Activated CD8-positive, alpha-beta T cell treated with anti-CD3 and anti-CD28 coated beads for 36 hours (primary cell): ENCODE measurements around the gene LRP8. TPM values are rescaled to one million over a fixed set of nuclear protein-coding genes. Genes with fewer than 3 reads are reported as not detected.

Experiments
- ATAC-seq: fragments of 200-7000 bp; cut with Tn5 transposase; one replicate; pipeline ENCODE4 v1.10.0; 2021; ENCODE audit warnings: mild to moderate bottlenecking, moderate library complexity
- CTCF ChIA-PET: fragments of 350-600 bp; sonication (Branson Sonifier 250); formaldehyde crosslinking; loops from one replicate; lab custom pipeline; 2021; ENCODE audit warnings: antibody characterized with exemption; lab: Charles Lee
- POLR2A ChIA-PET: fragments of 350-600 bp; sonication (Branson Sonifier 250); formaldehyde crosslinking; loops from one replicate; lab custom pipeline; 2021; ENCODE audit warnings: antibody characterized with exemption; lab: Charles Lee
- DNase-seq: peaks from one replicate; pipeline ENCODE4 v3.0.0-alpha.2; 2020
- H3K27ac Mint-ChIP-seq: one replicate; pipeline ENCODE4 v1.8.0; 2021; ENCODE audit warnings: mild to moderate bottlenecking, mixed read lengths
- H3K27me3 Mint-ChIP-seq: one replicate; pipeline ENCODE4 v1.8.0; 2021; ENCODE audit warnings: mixed read lengths
- H3K36me3 Mint-ChIP-seq: one replicate; pipeline ENCODE4 v1.8.0; 2021; ENCODE audit warnings: low read depth, mixed read lengths
- H3K4me1 Mint-ChIP-seq: one replicate; pipeline ENCODE4 v1.8.0; 2021; ENCODE audit warnings: low read depth, mixed read lengths
- H3K4me3 Mint-ChIP-seq: one replicate; pipeline ENCODE4 v1.8.0; 2021; ENCODE audit warnings: mild to moderate bottlenecking, moderate library complexity, mixed read lengths
- H3K9me3 Mint-ChIP-seq: one replicate; pipeline ENCODE4 v1.8.0; 2021; ENCODE audit warnings: mixed read lengths
- CTCF ChIP-seq: fragments of 200-600 bp; IDR thresholded peaks from one replicate; pipeline ENCODE4 v1.8.0; 2022; ENCODE audit warnings: antibody characterized with exemption, mild to moderate bottlenecking
- intact Hi-C: fragments of 100-400 bp; cut with micrococcal nuclease; formaldehyde crosslinking; loops from one replicate; pipeline ENCODE4 v1.10.0; 2022
- total RNA-seq, 2 experiments: library from RNA; stranded (reverse); gene quantifications; one replicate each; pipeline ENCODE4 v1.2.3, GENCODE V29; 2021

LRP8 gene
- total RNA-seq, 2 experiments from 2014 or later: 39.9 to 41.6 TPM

GRCh38 chr1:53369761-53370160 lies 41.9 kb upstream of the LRP8 start:
- intact Hi-C loops: no loop called here
- Mint-ChIP-seq H3K36me3 (no peaks in the 10 kb centered on the region), H3K4me1 (peaks cover 15% of the 10 kb centered on the region), H3K9me3 (no peaks in the 10 kb centered on the region), H3K27me3 (no peaks in the 10 kb centered on the region), H3K27ac (no peak overlapping the region), H3K4me3 (no peak overlapping the region)
- ATAC-seq: no peak
- ChIA-PET CTCF (interaction anchor here (1.1 kb wide), 1 partner anchor 23 kb away, joined by 5 read pairs; no protein-coding TSS in a partner anchor), POLR2A (interaction anchor here (2.3 kb wide), 1 partner anchor 43 kb away, joined by 14 read pairs; the partner anchor contains the start of gene LRP8)
- no peak for DNase-seq
- no peak for TF ChIP-seq CTCF

DNA sequence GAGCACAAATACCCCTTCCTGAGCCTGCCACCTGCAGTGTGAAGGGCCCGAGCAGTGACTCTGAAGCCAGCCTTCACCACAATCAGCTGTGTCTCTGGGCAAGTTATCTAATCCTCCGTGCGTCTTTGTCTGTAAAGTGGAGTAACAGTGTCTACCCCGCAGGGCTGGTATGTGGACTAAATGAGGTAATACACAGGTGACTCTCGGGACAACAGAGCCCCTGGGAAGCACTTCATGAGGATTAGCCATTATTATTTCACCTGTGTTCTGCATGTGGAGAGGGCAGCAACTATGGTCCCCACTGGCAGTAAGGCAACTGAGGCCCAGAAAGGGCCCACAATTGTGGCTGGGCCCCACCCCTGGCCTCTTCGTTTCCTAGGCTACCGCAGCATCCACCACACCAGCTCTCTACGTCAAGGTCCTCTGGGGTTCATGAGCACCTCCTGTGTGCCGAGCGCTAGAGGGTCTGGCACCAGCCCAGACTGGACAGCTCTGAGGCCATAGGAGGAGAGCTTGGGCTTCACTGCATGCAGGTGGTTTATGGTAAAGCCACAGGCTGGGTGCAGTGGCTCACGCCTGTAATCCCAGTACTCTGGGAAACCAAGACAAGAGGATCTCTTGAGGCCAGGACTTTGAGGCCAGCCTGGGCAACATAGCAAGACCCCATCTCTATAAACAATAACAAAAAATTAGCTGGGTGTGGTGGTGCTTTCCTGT lies 41.3 kb upstream of the LRP8 start:
- Mint-ChIP-seq H3K36me3 (no peaks in the 10 kb centered on the region), H3K27ac (no peak overlapping the region), H3K27me3 (no peaks in the 10 kb centered on the region), H3K9me3 (no peaks in the 10 kb centered on the region), H3K4me3 (no peak overlapping the region), H3K4me1 (peaks cover 15% of the 10 kb centered on the region)
- DNase-seq (no peak), ATAC-seq (no peak)
- POLR2A ChIA-PET: interaction anchor here (0.8 to 2.3 kb wide), 4 partner anchors 27 to 49 kb away, joined by 3 to 14 read pairs (median 5); partner anchors contain the start of gene LRP8
- intact Hi-C loops: no loop called here
- TF ChIP-seq CTCF: no peak
- CTCF ChIA-PET: interaction anchor here (1.1 to 2.7 kb wide), 2 partner anchors 24 to 91 kb away, joined by 5 to 8 read pairs; no protein-coding TSS in a partner anchor

- TF ChIP-seq CTCF: no peak
- ChIA-PET POLR2A (interaction anchor here (0.6 to 2.3 kb wide), 7 partner anchors 9 to 145 kb away, joined by 3 to 14 read pairs (median 3); partner anchors contain the start of gene LRP8), CTCF (interaction anchor here (0.7 to 2.7 kb wide), 5 partner anchors 25 to 98 kb away, joined by 3 to 12 read pairs (median 5); no protein-coding TSS in a partner anchor)
- peaks cover 15% of the 10 kb centered on the region for H3K4me1 Mint-ChIP-seq
- no peaks in the 10 kb centered on the region for H3K27me3 Mint-ChIP-seq
- peak overlapping the region; percentile 56 for H3K4me3 Mint-ChIP-seq
- intact Hi-C loops: no loop called here
- H3K27ac Mint-ChIP-seq: peak overlapping the region; percentile 73
- H3K9me3 Mint-ChIP-seq: no peaks in the 10 kb centered on the region
- DNase-seq: no peak
- H3K36me3 Mint-ChIP-seq: no peaks in the 10 kb centered on the region
- ATAC-seq: no peak
Measured at GRCh38 chr1:53368314-53369033, 40.6 kb upstream of the LRP8 start.

DNA sequence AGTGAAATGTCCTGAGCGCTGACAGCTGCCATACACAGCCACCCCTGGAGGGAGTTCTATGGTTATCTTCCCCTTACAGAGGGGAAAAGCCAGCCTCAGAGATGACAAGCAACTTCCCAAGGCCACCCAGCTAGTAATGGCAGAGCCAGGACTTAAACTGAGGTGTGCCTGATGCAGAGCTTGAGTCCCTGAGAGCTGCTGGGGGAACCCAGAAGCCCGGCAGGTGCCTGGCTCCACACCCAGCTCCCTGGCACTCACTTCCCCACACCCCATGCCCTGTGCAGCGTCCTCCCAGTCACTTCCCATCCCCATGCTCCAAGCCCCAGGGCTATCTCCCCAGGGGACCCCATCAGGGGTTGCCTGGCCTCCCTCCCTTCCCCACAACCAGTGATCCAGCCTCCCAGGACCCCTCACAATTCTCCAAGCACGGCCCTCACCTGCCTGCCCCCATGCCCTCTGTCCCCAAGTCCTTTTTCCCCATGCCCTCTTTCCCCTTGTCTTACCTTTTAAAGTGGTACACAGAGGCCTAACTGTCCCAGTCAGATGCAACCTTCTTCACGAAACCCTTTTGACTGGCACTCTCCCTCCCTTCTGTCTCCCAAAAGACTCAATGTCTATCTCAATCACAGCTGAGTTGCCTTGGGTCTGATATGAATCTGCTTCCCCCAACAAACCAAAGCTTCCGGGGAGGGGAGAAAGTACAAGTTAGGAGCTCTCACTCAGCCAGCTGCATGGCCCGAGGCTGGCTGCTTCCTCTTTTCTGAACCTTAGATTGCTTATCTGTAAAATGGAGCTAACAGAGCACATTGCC lies 39.8 kb upstream of the LRP8 start:
- CTCF ChIA-PET: interaction anchor here (0.7 to 2.7 kb wide), 4 partner anchors 26 to 98 kb away, joined by 3 to 12 read pairs (median 6); no protein-coding TSS in a partner anchor
- H3K27me3 Mint-ChIP-seq: no peaks in the 10 kb centered on the region
- DNase-seq: peak; percentile 63
- peaks cover 15% of the 10 kb centered on the region for H3K4me1 Mint-ChIP-seq
- peak overlapping the region; percentile 73 for H3K27ac Mint-ChIP-seq
- POLR2A ChIA-PET: interaction anchor here (0.6 to 2.3 kb wide), 5 partner anchors 8 to 144 kb away, joined by 3 to 14 read pairs (median 3); partner anchors contain the start of gene LRP8
- H3K36me3 Mint-ChIP-seq: no peaks in the 10 kb centered on the region
- H3K4me3 Mint-ChIP-seq: peak overlapping the region; percentile 56
- intact Hi-C loops: no loop called here
- H3K9me3 Mint-ChIP-seq: no peaks in the 10 kb centered on the region
- ATAC-seq: peak; percentile 93
- no peak for TF ChIP-seq CTCF
